H9 (cell line): ENCODE measurements around the gene FBXW4. TPM values are rescaled to one million over a fixed set of nuclear protein-coding genes. Genes with fewer than 3 reads are reported as not detected.
A peak's percentile ranks its signal among the peaks of the same experiment; 100 is the strongest.

Source experiments
- DNase-seq: peaks from one replicate; pipeline ENCODE4 v3.0.0-alpha.2; 2017
- H2AFZ ChIP-seq: one replicate; pipeline ENCODE4 v1.6.1; 2013; ENCODE audit warnings: mild to moderate bottlenecking, low read length, control low read depth, moderate library complexity
- H2AK5ac ChIP-seq: 2 replicates; pipeline ENCODE4 v1.6.1; 2013; ENCODE audit warnings: low read length, control low read depth, mixed read lengths; ENCODE audit not compliant: insufficient read length
- H2BK120ac ChIP-seq: one replicate; pipeline ENCODE4 v1.6.1; 2013; ENCODE audit warnings: low read depth, mild to moderate bottlenecking, low read length, control low read depth, inconsistent platforms; ENCODE audit not compliant: poor library complexity, severe bottlenecking
- H2BK12ac ChIP-seq: 2 replicates; pipeline ENCODE4 v1.6.1; 2013; ENCODE audit warnings: low read length, control low read depth, mixed read lengths, low read depth; ENCODE audit not compliant: insufficient read length
- H2BK15ac ChIP-seq: 2 replicates; pipeline ENCODE4 v1.6.1; 2013; ENCODE audit warnings: low read depth, low read length, control low read depth
- H2BK20ac ChIP-seq: one replicate; pipeline ENCODE4 v1.6.1; 2013; ENCODE audit warnings: low read depth, mild to moderate bottlenecking, low read length, control low read depth, inconsistent platforms; ENCODE audit not compliant: poor library complexity, severe bottlenecking
- H2BK5ac ChIP-seq: 2 replicates; pipeline ENCODE4 v1.6.1; 2013; ENCODE audit warnings: low read length, control low read depth, mixed read lengths; ENCODE audit not compliant: insufficient read length
- H3K14ac ChIP-seq: 2 replicates; pipeline ENCODE4 v1.6.1; 2013; ENCODE audit warnings: low read length, control low read depth; ENCODE audit not compliant: insufficient read depth
- H3K18ac ChIP-seq: 2 replicates; pipeline ENCODE4 v1.6.1; 2013; ENCODE audit warnings: low read depth, mild to moderate bottlenecking, mixed read lengths, low read length, control low read depth; ENCODE audit not compliant: insufficient read length
- H3K23ac ChIP-seq: 2 replicates; pipeline ENCODE4 v1.6.1; 2013; ENCODE audit warnings: low read length, control low read depth, mixed read lengths, low read depth; ENCODE audit not compliant: insufficient read length
- H3K23me2 ChIP-seq: 2 replicates; pipeline ENCODE4 v1.6.1; 2013; ENCODE audit warnings: low read depth, mild to moderate bottlenecking, mixed read lengths, low read length, control low read depth; ENCODE audit not compliant: insufficient read length, poor library complexity, severe bottlenecking
- H3K27ac ChIP-seq: 2 replicates; pipeline ENCODE4 v1.5.1; 2013; ENCODE audit warnings: low read length, control low read depth, mixed read lengths, low read depth; ENCODE audit not compliant: insufficient read length
- H3K27me3 ChIP-seq: 2 replicates; pipeline ENCODE4 v1.6.1; 2013; ENCODE audit warnings: low read length, control low read depth, inconsistent platforms; ENCODE audit not compliant: insufficient read depth
- H3K4ac ChIP-seq: 2 replicates; pipeline ENCODE4 v1.6.1; 2013; ENCODE audit warnings: low read depth, mild to moderate bottlenecking, control low read depth, inconsistent platforms, low read length, moderate library complexity
- H3K4me1 ChIP-seq: 2 replicates; pipeline ENCODE4 v1.6.1; 2013; ENCODE audit warnings: low read length, control low read depth, inconsistent platforms; ENCODE audit not compliant: insufficient read depth
- H3K4me2 ChIP-seq: 2 replicates; pipeline ENCODE4 v1.6.1; 2013; ENCODE audit warnings: low read length, control low read depth, mixed read lengths; ENCODE audit not compliant: insufficient read length, insufficient read depth
- H3K56ac ChIP-seq: 2 replicates; pipeline ENCODE4 v1.6.1; 2013; ENCODE audit warnings: low read depth, mild to moderate bottlenecking, mixed read lengths, low read length, control low read depth; ENCODE audit not compliant: insufficient read length
- H3K79me1 ChIP-seq: 2 replicates; pipeline ENCODE4 v1.6.1; 2013; ENCODE audit warnings: low read depth, mild to moderate bottlenecking, moderate library complexity, low read length, control low read depth, inconsistent platforms; ENCODE audit not compliant: insufficient read depth, poor library complexity, severe bottlenecking
- H3K79me2 ChIP-seq: 2 replicates; pipeline ENCODE4 v1.6.1; 2013; ENCODE audit warnings: low read length, control low read depth, inconsistent platforms; ENCODE audit not compliant: insufficient read depth
- H3K9ac ChIP-seq: 2 replicates; pipeline ENCODE4 v1.6.1; 2013; ENCODE audit warnings: low read length, control low read depth, mixed read lengths; ENCODE audit not compliant: insufficient read length; ENCODE audit errors: extremely low read depth
- H3K9me3 ChIP-seq: one replicate; pipeline ENCODE4 v1.6.1; 2013; ENCODE audit warnings: low read depth, low read length, inconsistent platforms; ENCODE audit not compliant: control insufficient read depth
- H3T11ph ChIP-seq: one replicate; pipeline ENCODE4 v1.6.1; 2013; ENCODE audit warnings: mild to moderate bottlenecking, low read length, control low read depth, inconsistent platforms
- H4K20me1 ChIP-seq: one replicate; pipeline ENCODE4 v1.6.1; 2013; ENCODE audit not compliant: control insufficient read depth, insufficient read length, insufficient read depth
- H4K5ac ChIP-seq: 2 replicates; pipeline ENCODE4 v1.6.1; 2013; ENCODE audit warnings: low read depth, mild to moderate bottlenecking, mixed read lengths, low read length, control low read depth; ENCODE audit not compliant: insufficient read length
- H4K8ac ChIP-seq: replicated peaks from 2 replicates; pipeline ENCODE4 v1.6.1; 2013; ENCODE audit warnings: low read length, control low read depth, mixed read lengths, low read depth; ENCODE audit not compliant: insufficient read length
- H4K91ac ChIP-seq: 2 replicates; pipeline ENCODE4 v1.6.1; 2013; ENCODE audit warnings: low read depth, mild to moderate bottlenecking, moderate library complexity, mixed read lengths, low read length, control low read depth; ENCODE audit not compliant: insufficient read length
- H3K27ac Mint-ChIP-seq, 3 experiments: 2 replicates in 2 of 3; 3 replicates in 1 of 3; pipeline ENCODE4 v1.8.0; 2020 to 2021; ENCODE audit warnings: mixed read lengths in 3 of 3, mild to moderate bottlenecking in 1 of 3, moderate library complexity in 1 of 3
- H3K27me3 Mint-ChIP-seq: 2 replicates; pipeline ENCODE4 v1.8.0; 2021; ENCODE audit warnings: low read depth, mild to moderate bottlenecking, moderate library complexity, mixed read lengths
- H3K36me3 Mint-ChIP-seq, 3 experiments: 2 replicates in 2 of 3; 3 replicates in 1 of 3; pipeline ENCODE4 v1.8.0; 2020 to 2021; ENCODE audit warnings: low read depth in 3 of 3, mixed read lengths in 3 of 3; ENCODE audit not compliant: insufficient read depth in 1 of 3
- H3K4me1 Mint-ChIP-seq, 2 experiments: 2 replicates each; pipeline ENCODE4 v1.8.0; 2020; ENCODE audit warnings: mixed read lengths in 2 of 2
- H3K4me3 Mint-ChIP-seq, 2 experiments: 2 replicates in 1 of 2; 3 replicates in 1 of 2; pipeline ENCODE4 v1.8.0; 2020 to 2021; ENCODE audit warnings: mild to moderate bottlenecking in 2 of 2, mixed read lengths in 2 of 2, moderate library complexity in 1 of 2
- H3K9me3 Mint-ChIP-seq, 2 experiments: 2 replicates in 1 of 2; 3 replicates in 1 of 2; pipeline ENCODE4 v1.8.0; 2020; ENCODE audit warnings: mild to moderate bottlenecking in 2 of 2, mixed read lengths in 2 of 2, moderate library complexity in 1 of 2
- WGBS: extraction: QIAGEN DNeasy Blood & Tissue Kit; methylation state at CpG from one replicate; pipeline ENCODE4 v1.1.7; 2013; ENCODE audit warnings: missing lambda C conversion rate, low lambda C conversion rate, mixed read lengths; ENCODE audit not compliant: insufficient read length; ENCODE audit errors: extremely low coverage; 5-methylcytosine and 5-hydroxymethylcytosine counted together
- total RNA-seq: library from RNA; stranded (reverse); gene quantifications from 2 replicates; pipeline ENCODE4 v1.2.1, GENCODE V29; 2021
- TF ChIP-seq, protein P1 (sequence below): fragments of 200-600 bp; sonication (generic); conservative IDR thresholded peaks from 3 replicates; pipeline ENCODE4 v1.8.0; 2021; ENCODE audit warnings: antibody characterized with exemption, mild to moderate bottlenecking

FBXW4 gene
- total RNA-seq, 1 experiment from 2014 or later, result 41.6 TPM

DNA sequence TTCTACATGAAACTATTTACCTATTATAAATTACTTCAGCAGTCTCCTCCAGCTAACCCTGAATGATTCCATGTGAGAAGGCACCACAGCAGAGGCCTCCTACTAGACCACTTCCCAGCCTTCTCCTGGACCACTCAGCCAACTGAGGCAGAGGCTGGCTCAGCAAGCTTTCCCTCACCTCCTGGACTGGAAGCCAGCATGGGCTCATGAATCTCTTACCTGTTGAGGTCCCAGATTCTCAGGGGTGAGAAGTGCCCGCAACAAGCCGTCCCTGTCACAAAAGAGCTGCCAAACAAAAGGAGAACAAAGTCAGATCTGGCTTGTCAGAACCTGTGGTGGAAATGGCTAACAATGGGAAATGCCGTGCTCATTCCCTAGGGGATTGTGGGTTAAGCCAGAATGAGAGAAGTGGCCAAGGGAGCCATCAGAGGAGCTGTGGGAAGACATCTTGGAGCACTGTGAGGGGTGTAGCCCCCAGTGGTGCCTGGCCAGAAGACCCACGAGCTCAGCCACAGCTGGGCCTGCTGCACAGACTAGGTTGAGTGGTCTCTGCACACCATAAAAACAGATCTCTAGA is 70.4 kb downstream of the FBXW4 start:
- no peak overlapping the region for H2BK5ac ChIP-seq
- H2AFZ ChIP-seq, result no peak overlapping the region
- Mint-ChIP-seq H3K4me3 (no peak overlapping the region), H3K4me1 (peaks cover 6 to 8% of the 10 kb centered on the region in 2 experiments), H3K36me3 (peaks cover 6 to 28% (median 11%) of the 10 kb centered on the region in 3 experiments; a peak in 6 of 7 replicates), H3K27me3 (no peaks in the 10 kb centered on the region), H3K9me3 (no peaks in the 10 kb centered on the region), H3K27ac (peak overlapping the region in 1 of 3 experiments; percentile 54; a peak in 3 of 7 replicates)
- no peak overlapping the region for H3K18ac ChIP-seq
- no peak overlapping the region for H3K56ac ChIP-seq
- H3K14ac ChIP-seq, result no peak overlapping the region
- no peak overlapping the region for H4K8ac ChIP-seq
- no peak overlapping the region for H2BK120ac ChIP-seq
- H4K20me1 ChIP-seq, result no peaks in the 10 kb centered on the region
- no peaks in the 10 kb centered on the region for H3K27me3 ChIP-seq
- no peaks in the 10 kb centered on the region for H3K4me1 ChIP-seq
- no peak overlapping the region for H3K9ac ChIP-seq
- no peaks in the 10 kb centered on the region for H3K79me2 ChIP-seq
- no peak overlapping the region for H3K27ac ChIP-seq
- H3K4ac ChIP-seq, result no peak overlapping the region
- no peak for DNase-seq
- H3T11ph ChIP-seq, result no peak overlapping the region
- H3K4me2 ChIP-seq, result no peak overlapping the region
- H3K9me3 ChIP-seq, result no peaks in the 10 kb centered on the region
- no CpG with 5 or more reads among the region's 4 CpGs for WGBS
- no peak overlapping the region for H2BK20ac ChIP-seq
- no peaks in the 10 kb centered on the region for H3K23me2 ChIP-seq
- no peak overlapping the region for H2AK5ac ChIP-seq
- H3K79me1 ChIP-seq, result no peaks in the 10 kb centered on the region
- H4K91ac ChIP-seq, result no peak overlapping the region
- H4K5ac ChIP-seq, result no peak overlapping the region
- H3K23ac ChIP-seq, result no peak overlapping the region
- no peak overlapping the region for H2BK15ac ChIP-seq
- TF ChIP-seq, protein P1, sequence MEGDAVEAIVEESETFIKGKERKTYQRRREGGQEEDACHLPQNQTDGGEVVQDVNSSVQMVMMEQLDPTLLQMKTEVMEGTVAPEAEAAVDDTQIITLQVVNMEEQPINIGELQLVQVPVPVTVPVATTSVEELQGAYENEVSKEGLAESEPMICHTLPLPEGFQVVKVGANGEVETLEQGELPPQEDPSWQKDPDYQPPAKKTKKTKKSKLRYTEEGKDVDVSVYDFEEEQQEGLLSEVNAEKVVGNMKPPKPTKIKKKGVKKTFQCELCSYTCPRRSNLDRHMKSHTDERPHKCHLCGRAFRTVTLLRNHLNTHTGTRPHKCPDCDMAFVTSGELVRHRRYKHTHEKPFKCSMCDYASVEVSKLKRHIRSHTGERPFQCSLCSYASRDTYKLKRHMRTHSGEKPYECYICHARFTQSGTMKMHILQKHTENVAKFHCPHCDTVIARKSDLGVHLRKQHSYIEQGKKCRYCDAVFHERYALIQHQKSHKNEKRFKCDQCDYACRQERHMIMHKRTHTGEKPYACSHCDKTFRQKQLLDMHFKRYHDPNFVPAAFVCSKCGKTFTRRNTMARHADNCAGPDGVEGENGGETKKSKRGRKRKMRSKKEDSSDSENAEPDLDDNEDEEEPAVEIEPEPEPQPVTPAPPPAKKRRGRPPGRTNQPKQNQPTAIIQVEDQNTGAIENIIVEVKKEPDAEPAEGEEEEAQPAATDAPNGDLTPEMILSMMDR, result no peak
- H2BK12ac ChIP-seq, result no peak overlapping the region
